Caco-2 (cell line): ENCODE measurements around the gene OVOL3. TPM values are rescaled to one million over a fixed set of nuclear protein-coding genes. Genes with fewer than 3 reads are reported as not detected.
A peak's percentile ranks its signal among the peaks of the same experiment; 100 is the strongest.
"Not testable (repeated sequence)": the region's sequence is repeated elsewhere in the genome, so short reads cannot be mapped to it uniquely, and the experiment has no call there.

Experiments used
- BruUV-seq: library from RNA; stranded (reverse); fragments of 400-500 nt; replicated peaks from 2 replicates; lab custom pipeline; 2021; lab: Mats Ljungman, UMichigan
- CTCF ChIA-PET: fragments of 300-600 bp; sonication (Branson Sonifier 250); formaldehyde crosslinking; loops from one replicate; lab custom pipeline; 2022; ENCODE audit warnings: antibody characterized with exemption; lab: Charles Lee
- POLR2A ChIA-PET: fragments of 300-600 bp; sonication (Branson Sonifier 250); formaldehyde crosslinking; loops from one replicate; lab custom pipeline; 2022; ENCODE audit warnings: antibody characterized with exemption; lab: Charles Lee
- DNase-seq, 2 experiments: peaks; one replicate each; pipeline versions ENCODE4 v3.0.0 to v3.0.0-alpha.2; 2020 to 2022
- H3K27me3 ChIP-seq: replicated peaks from 2 replicates; pipeline ENCODE4 v1.6.0; 2011; ENCODE audit warnings: low read length; ENCODE audit not compliant: control insufficient read depth, insufficient read depth
- H3K36me3 ChIP-seq: 2 replicates; pipeline ENCODE4 v1.5.1; 2011; ENCODE audit warnings: low read length; ENCODE audit not compliant: control insufficient read depth, insufficient read depth
- H3K4me1 ChIP-seq: fragments of 250-450 bp; sonication (Bioruptor Pico); 2 replicates; pipeline ENCODE4 v1.5.1; 2020; ENCODE audit warnings: mild to moderate bottlenecking
- H3K4me3 ChIP-seq: 2 replicates; pipeline ENCODE4 v1.5.1; 2011; ENCODE audit warnings: low read depth, mild to moderate bottlenecking, control low read depth, low read length
- H3K9me3 ChIP-seq: fragments of 250-450 bp; sonication (Bioruptor Pico); 2 replicates; pipeline ENCODE4 v1.5.1; 2020; ENCODE audit warnings: mild to moderate bottlenecking, moderate library complexity
- H3K27ac Mint-ChIP-seq: one replicate; pipeline ENCODE4 v1.8.0; 2022; ENCODE audit warnings: mixed read lengths; ENCODE audit not compliant: unreplicated experiment
- H3K27me3 Mint-ChIP-seq: one replicate; pipeline ENCODE4 v1.8.0; 2022; ENCODE audit warnings: mixed read lengths; ENCODE audit not compliant: insufficient read depth, unreplicated experiment
- H3K36me3 Mint-ChIP-seq: one replicate; pipeline ENCODE4 v1.8.0; 2022; ENCODE audit warnings: mild to moderate bottlenecking, mixed read lengths; ENCODE audit not compliant: insufficient read depth, unreplicated experiment
- H3K4me1 Mint-ChIP-seq: one replicate; pipeline ENCODE4 v1.8.0; 2022; ENCODE audit warnings: low read depth, mixed read lengths; ENCODE audit not compliant: unreplicated experiment
- H3K4me3 Mint-ChIP-seq: one replicate; pipeline ENCODE4 v1.8.0; 2022; ENCODE audit warnings: mild to moderate bottlenecking, moderate library complexity, mixed read lengths; ENCODE audit not compliant: unreplicated experiment
- H3K9me3 Mint-ChIP-seq: one replicate; pipeline ENCODE4 v1.8.0; 2022; ENCODE audit warnings: mixed read lengths; ENCODE audit not compliant: unreplicated experiment
- CTCF ChIP-seq, 2 experiments: fragments of 200-600 bp in 1 of 2; IDR thresholded peaks; 1 replicate in 1 of 2; 2 replicates in 1 of 2; pipeline versions ENCODE4 v1.5.1 to v1.8.0; 2011 to 2022; ENCODE audit warnings: antibody characterized with exemption in 1 of 2, control low read depth in 1 of 2, inconsistent platforms in 1 of 2, low read depth in 1 of 2, low read length in 1 of 2, mild to moderate bottlenecking in 1 of 2, moderate library complexity in 1 of 2; ENCODE audit not compliant: insufficient read depth in 1 of 2, severe bottlenecking in 1 of 2, unreplicated experiment in 1 of 2
- intact Hi-C: fragments of 100-400 bp; cut with micrococcal nuclease; formaldehyde crosslinking; loops from one replicate; pipeline ENCODE4 v1.10.0; 2022; ENCODE audit not compliant: unreplicated experiment
- total RNA-seq: library from RNA; stranded (reverse); gene quantifications from 2 replicates; pipeline ENCODE4 v1.2.3, GENCODE V29; 2022

OVOL3 gene
- total RNA-seq, 1 experiment from 2014 or later, result not detected

- no peaks in the 10 kb centered on the region for H3K9me3 Mint-ChIP-seq
- H3K4me1 ChIP-seq, result peaks cover under 1% of the 10 kb centered on the region; the same call in 1 of the 2 replicates
- POLR2A ChIA-PET, result no interaction called here
- no peaks in the 10 kb centered on the region for H3K4me1 Mint-ChIP-seq
- TF ChIP-seq CTCF (IDR thresholded peaks at IDR 0.05; ENCODE audit: insufficient read depth in 1 of 2, low read depth in 1 of 2, low read length in 1 of 2, severe bottlenecking in 1 of 2, unreplicated experiment in 1 of 2), result no peak
- no peaks in the 10 kb centered on the region for H3K27me3 ChIP-seq
- H3K9me3 ChIP-seq, result no peaks in the 10 kb centered on the region
- BruUV-seq, result no TSS peak
- intact Hi-C loops, result no loop called here
- no peak overlapping the region for H3K4me3 Mint-ChIP-seq
- H3K27ac Mint-ChIP-seq, result no peak overlapping the region
- H3K36me3 Mint-ChIP-seq, result peaks cover 19% of the 10 kb centered on the region
- CTCF ChIA-PET, result no interaction called here
- H3K36me3 ChIP-seq, result no peaks in the 10 kb centered on the region; the same call in 1 of the 2 replicates
- DNase-seq, result no peak
- H3K4me3 ChIP-seq, result no peak overlapping the region
- no peaks in the 10 kb centered on the region for H3K27me3 Mint-ChIP-seq
These were observed 14.6 kb downstream of the OVOL3 start for GRCh38 chr19:36125557-36125956.

- H3K36me3 ChIP-seq, result no peaks in the 10 kb centered on the region
- Mint-ChIP-seq H3K9me3 (no peaks in the 10 kb centered on the region), H3K36me3 (peaks cover 7% of the 10 kb centered on the region), H3K4me3 (peak overlapping the region; percentile 81), H3K4me1 (peaks cover 13% of the 10 kb centered on the region), H3K27me3 (no peaks in the 10 kb centered on the region), H3K27ac (peak overlapping the region; percentile 80)
- ChIA-PET POLR2A (interaction anchor here (0.5 to 1.6 kb wide), 6 partner anchors 12 to 1779 kb away, joined by 4 to 10 read pairs (median 6); partner anchors contain the start of genes CAPNS1, POLR2I, SIPA1L3 and TBCB), CTCF (interaction anchor here (0.6 to 2.5 kb wide), 16 partner anchors 10 to 445 kb away, joined by 3 to 27 read pairs (median 4); partner anchors contain the start of genes ALKBH6, CAPNS1, POLR2I and TBCB)
- H3K9me3 ChIP-seq, result no peaks in the 10 kb centered on the region
- intact Hi-C loops, result loop anchor here (1.0 kb wide), 1 partner anchor 11 kb away; no protein-coding TSS in a partner anchor
- peaks cover 9% of the 10 kb centered on the region for H3K4me1 ChIP-seq
- TSS peak; percentile 79 for BruUV-seq
- no peaks in the 10 kb centered on the region for H3K27me3 ChIP-seq
- peak overlapping the region; percentile 40 for H3K4me3 ChIP-seq
- DNase-seq, result peak; percentile 59 to 62
- no peak for TF ChIP-seq CTCF (IDR thresholded peaks at IDR 0.05; ENCODE audit: insufficient read depth in 1 of 2, low read depth in 1 of 2, low read length in 1 of 2, severe bottlenecking in 1 of 2, unreplicated experiment in 1 of 2)
These were observed 17.4 kb downstream of the OVOL3 start for GRCh38 chr19:36128392-36128736.

- H3K27ac Mint-ChIP-seq, POLR2A ChIA-PET, H3K9me3 Mint-ChIP-seq, H3K36me3 Mint-ChIP-seq, H3K36me3 ChIP-seq, BruUV-seq, H3K4me1 ChIP-seq, H3K27me3 Mint-ChIP-seq, H3K4me3 ChIP-seq, CTCF ChIA-PET, H3K27me3 ChIP-seq, DNase-seq, H3K9me3 ChIP-seq, H3K4me3 Mint-ChIP-seq, intact Hi-C loops: not testable (repeated sequence)
- H3K4me1 Mint-ChIP-seq, result peaks cover 13% of the 10 kb centered on the region
These were observed 20.3 kb downstream of the OVOL3 start for GRCh38 chr19:36131221-36131620.

- intact Hi-C loops, CTCF ChIA-PET: not testable (repeated sequence)
These were observed 23.9 kb downstream of the OVOL3 start for GRCh38 chr19:36134867-36135266.

More at GRCh38 chr19:36134867-36135266, 23.9 kb downstream of the OVOL3 start:
- H3K9me3 Mint-ChIP-seq, BruUV-seq, H3K36me3 ChIP-seq, H3K4me1 ChIP-seq, H3K4me3 Mint-ChIP-seq, H3K9me3 ChIP-seq, POLR2A ChIA-PET, H3K36me3 Mint-ChIP-seq, DNase-seq, H3K27me3 Mint-ChIP-seq, H3K4me3 ChIP-seq, H3K27me3 ChIP-seq, H3K27ac Mint-ChIP-seq: not testable (repeated sequence)
- H3K4me1 Mint-ChIP-seq, result peaks cover 22% of the 10 kb centered on the region
